NCI-H345 (cell line): ENCODE measurements around the gene NR4A2.

Experiments used
- DNase-seq: peaks from one replicate; lab custom pipeline; 2025; lab: John Stamatoyannopoulos, UW

The NR4A2 gene

GRCh38 chr2:156339865-156340264 lies 7.3 kb upstream of the NR4A2 start:
- no peak for DNase-seq

GRCh38 chr2:156339110-156339847 lies 6.8 kb upstream of the NR4A2 start:
- peak; percentile 81 for DNase-seq

GRCh38 chr2:156338578-156338977 lies 6.1 kb upstream of the NR4A2 start:
- peak; percentile 58 for DNase-seq

GRCh38 chr2:156334496-156335478 lies 2.3 kb upstream of the NR4A2 start:
- peak; percentile 86 for DNase-seq

- DNase-seq = peak; percentile 67
Measured at GRCh38 chr2:156333951-156334495, 1.5 kb upstream of the NR4A2 start.

- DNase-seq = peak; percentile 47
Measured at GRCh38 chr2:156333274-156333950, 891 bp upstream of the NR4A2 start.

- DNase-seq = no peak
Measured at GRCh38 chr2:156332284-156332533, 312 bp downstream of the NR4A2 start.

- DNase-seq = peak; percentile 58
Measured at GRCh38 chr2:156331572-156332283, 793 bp downstream of the NR4A2 start.

GRCh38 chr2:156329927-156330726 lies 2.4 kb downstream of the NR4A2 start:
- DNase-seq = no peak

- DNase-seq = no peak
Measured at GRCh38 chr2:156329031-156329926, 3.2 kb downstream of the NR4A2 start.

GRCh38 chr2:156327835-156328695 lies 4.5 kb downstream of the NR4A2 start:
- no peak for DNase-seq

GRCh38 chr2:156326526-156327095 lies 5.9 kb downstream of the NR4A2 start:
- no peak for DNase-seq

- DNase-seq = no peak
Measured at GRCh38 chr2:156325688-156326525, 6.6 kb downstream of the NR4A2 start.

GRCh38 chr2:156323754-156324153 lies 8.8 kb downstream of the NR4A2 start:
- DNase-seq = no peak

GRCh38 chr2:156322686-156323231 lies 9.8 kb downstream of the NR4A2 start:
- DNase-seq = no peak

- DNase-seq = no peak
Measured at GRCh38 chr2:156322051-156322685, 10.4 kb downstream of the NR4A2 start.
